Adrenal gland (tissue), 12 donors: ENCODE data around the gene PGAP2. TPM values are rescaled to one million over a fixed set of nuclear protein-coding genes. Genes with fewer than 3 reads are reported as not detected.

Source experiments
- DNase-seq, 7 donors: peaks; one replicate each; pipeline ENCODE4 v3.0.0-alpha.2; 2019 to 2020
- H3K27ac ChIP-seq, 5 donors: fragments of 200-600 bp; sonication (generic) in 4 of 5; 1 replicate in 3 of 5; 2 replicates in 2 of 5; pipeline versions ENCODE4 v1.5.1 to v1.8.0; 2016 to 2020; ENCODE audit warnings: mild to moderate bottlenecking in 1 of 5
- H3K27me3 ChIP-seq: fragments of 200-600 bp; 2 replicates; pipeline ENCODE4 v1.8.0; 2021
- H3K36me3 ChIP-seq, 2 donors: fragments of 200-600 bp; replicated peaks in 1 of 2; 1 replicate in 1 of 2; 2 replicates in 1 of 2; pipeline versions ENCODE4 v1.5.1 to v1.8.0; 2018 to 2022
- H3K4me1 ChIP-seq, 2 donors: fragments of 200-600 bp; replicated peaks in 1 of 2; 1 replicate in 1 of 2; 2 replicates in 1 of 2; pipeline versions ENCODE4 v1.5.1 to v1.8.0; 2018 to 2021
- H3K4me3 ChIP-seq, 4 donors: fragments of 200-600 bp; sonication (generic) in 3 of 4; one replicate each; pipeline ENCODE4 v1.5.1; 2016 to 2018
- H3K9me3 ChIP-seq, 3 donors: fragments of 200-600 bp; sonication (generic) in 1 of 3; replicated peaks in 1 of 3; 1 replicate in 2 of 3; 2 replicates in 1 of 3; pipeline versions ENCODE4 v1.5.1 to v1.8.0; 2016 to 2021
- POLR2A ChIP-seq, 2 donors: fragments of 450-650 bp; IDR thresholded peaks; one replicate each; pipeline ENCODE4 v1.6.1; 2017; ENCODE audit warnings: antibody characterized with exemption in 2 of 2, mild to moderate bottlenecking in 2 of 2, moderate library complexity in 1 of 2
- WGBS, 4 donors: extraction: QIAGEN DNeasy Blood & Tissue Kit in 2 of 4; methylation state at CpG; one replicate each; pipeline versions ENCODE4 v1.1.5 to v1.1.7; 2013 to 2017; 5-methylcytosine and 5-hydroxymethylcytosine counted together
- intact Hi-C, 2 donors: fragments of 100-400 bp; cut with DNase I; formaldehyde crosslinking; loops; one replicate each; pipeline versions ENCODE4 v1.14.1 to v1.15.0; 2022 to 2023
- polyA plus RNA-seq, 3 donors: library from polyadenylated mRNA; stranded (reverse); fragments of 200-250 nt in 2 of 3; fragments of 350-450 nt in 1 of 3; fragmentation: Illumina TruSeq in 1 of 3; extraction: RNeasy Lipid Tissue Mini Kit (QIAGEN cat#74804) in 1 of 3; gene quantifications; one replicate each; pipeline ENCODE4 v1.2.3, GENCODE V29; 2013 to 2014
- total RNA-seq, 9 donors: library from RNA; depleted of rRNA in 4 of 9; stranded (reverse); fragments of >200 nt in 4 of 9; fragments of 120-200 nt in 1 of 9; fragmentation: NEBNext Ultra II Directional in 1 of 9; extraction: Animal tissue kit (Norgen Biotek cat#: 25700) in 1 of 9; gene quantifications; one replicate each; pipeline versions ENCODE4 v1.1.0 to v1.2.4, GENCODE V29; 2013 to 2023
- TF ChIP-seq, protein P1 (sequence below), 6 experiments: fragments of 450-650 bp in 4 of 6; fragments of 200-600 bp in 2 of 6; sonication (generic) in 1 of 6; IDR thresholded peaks; 1 replicate in 5 of 6; 2 replicates in 1 of 6; pipeline versions ENCODE4 v1.5.1 to v1.8.0; 2016 to 2021; ENCODE audit warnings: antibody characterized with exemption in 6 of 6, mild to moderate bottlenecking in 2 of 6, moderate library complexity in 1 of 6
- donor health status: healthy with polysubstance abuse.
- donor health status: Bipolar disorder and iron deficiency.
- donor health status: DM: yes; HTN: yes; CAD: no.
- donor health status: DM: no; HTN: no; CAD: no.
- donor health status: DM: no; HTN: no; CAD: no.
- donor health status: DM: yes; HTN: yes; CAD: no.

PGAP2 gene
- total and polyA plus RNA-seq, 12 donors: 4.6 to 44.0 (median 19.9) TPM

DNA sequence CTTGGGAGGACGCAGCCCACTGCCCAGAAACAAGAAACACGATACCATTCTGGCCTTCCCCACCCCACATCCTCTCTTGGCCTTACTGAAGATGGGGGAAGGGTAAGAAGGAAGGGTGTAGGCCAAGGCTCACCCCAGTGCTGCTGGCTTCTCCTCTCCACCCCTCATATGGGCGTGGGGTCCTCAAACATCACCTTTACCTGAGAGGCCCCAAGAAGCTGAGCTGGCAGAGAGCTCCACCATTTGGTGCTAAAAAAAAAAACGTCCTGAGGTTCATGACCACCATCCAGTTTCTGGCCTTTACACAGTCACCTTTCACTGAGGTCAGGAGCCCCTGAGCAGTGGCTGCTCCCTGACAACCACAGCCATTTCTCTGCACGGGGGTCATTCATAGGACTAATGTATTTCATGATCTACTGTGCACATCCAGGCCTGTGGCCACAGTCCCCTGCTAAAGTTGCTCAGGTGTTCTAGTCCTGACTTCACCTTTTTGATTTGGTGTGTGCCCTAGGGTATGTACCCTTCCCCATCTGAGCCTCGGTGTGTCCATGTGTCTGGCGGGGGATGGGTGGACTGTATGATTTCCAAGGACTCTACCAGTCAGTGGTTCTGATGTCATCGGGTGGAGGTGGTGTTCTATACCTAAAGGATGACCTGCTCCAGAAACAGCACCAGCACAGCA is 17.3 kb downstream of the PGAP2 start:
- no peak for DNase-seq
- H3K9me3 ChIP-seq: no peaks in the 10 kb centered on the region
- intact Hi-C loops: no loop called here
- peaks cover 0 to 19% of the 10 kb centered on the region in 2 donors for H3K36me3 ChIP-seq
- no peak overlapping the region for H3K4me3 ChIP-seq
- TF ChIP-seq, protein P1, sequence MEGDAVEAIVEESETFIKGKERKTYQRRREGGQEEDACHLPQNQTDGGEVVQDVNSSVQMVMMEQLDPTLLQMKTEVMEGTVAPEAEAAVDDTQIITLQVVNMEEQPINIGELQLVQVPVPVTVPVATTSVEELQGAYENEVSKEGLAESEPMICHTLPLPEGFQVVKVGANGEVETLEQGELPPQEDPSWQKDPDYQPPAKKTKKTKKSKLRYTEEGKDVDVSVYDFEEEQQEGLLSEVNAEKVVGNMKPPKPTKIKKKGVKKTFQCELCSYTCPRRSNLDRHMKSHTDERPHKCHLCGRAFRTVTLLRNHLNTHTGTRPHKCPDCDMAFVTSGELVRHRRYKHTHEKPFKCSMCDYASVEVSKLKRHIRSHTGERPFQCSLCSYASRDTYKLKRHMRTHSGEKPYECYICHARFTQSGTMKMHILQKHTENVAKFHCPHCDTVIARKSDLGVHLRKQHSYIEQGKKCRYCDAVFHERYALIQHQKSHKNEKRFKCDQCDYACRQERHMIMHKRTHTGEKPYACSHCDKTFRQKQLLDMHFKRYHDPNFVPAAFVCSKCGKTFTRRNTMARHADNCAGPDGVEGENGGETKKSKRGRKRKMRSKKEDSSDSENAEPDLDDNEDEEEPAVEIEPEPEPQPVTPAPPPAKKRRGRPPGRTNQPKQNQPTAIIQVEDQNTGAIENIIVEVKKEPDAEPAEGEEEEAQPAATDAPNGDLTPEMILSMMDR (IDR thresholded peaks at IDR 0.05): no peak
- TF ChIP-seq POLR2A (IDR thresholded peaks at IDR 0.05): no peak
- 69 to 91% (median 82%) methylated on average over 8 of the region's 8 CpGs for WGBS, 4 donors
- no peaks in the 10 kb centered on the region for H3K27me3 ChIP-seq
- peaks cover 0 to 6% of the 10 kb centered on the region in 2 donors for H3K4me1 ChIP-seq
- H3K27ac ChIP-seq: no peak overlapping the region

DNA sequence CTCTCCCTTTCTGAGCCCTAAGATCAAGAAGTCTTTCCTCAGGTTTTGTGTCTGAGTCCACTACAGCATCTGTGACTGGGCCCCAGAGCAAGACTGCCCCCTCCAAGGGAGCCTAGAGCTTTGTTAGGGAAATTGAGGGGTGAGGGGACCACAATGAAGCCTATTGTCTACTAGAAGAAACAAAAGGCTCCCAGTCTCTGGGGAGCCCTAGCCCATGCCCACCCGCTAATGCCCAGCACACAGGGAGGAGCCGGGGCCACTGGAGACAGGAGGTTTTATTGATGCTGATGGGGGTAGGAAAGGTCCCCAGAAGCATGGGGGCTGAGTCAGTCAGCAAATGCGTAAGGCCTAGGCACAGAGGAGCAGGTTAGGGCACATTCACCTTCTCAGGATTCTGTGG is 18.4 kb downstream of the PGAP2 start:
- intact Hi-C loops: no loop called here
- DNase-seq: no peak
- Histone ChIP-seq H3K4me3 (no peak overlapping the region), H3K27ac (no peak overlapping the region), H3K36me3 (peaks cover 0 to 19% of the 10 kb centered on the region in 2 donors), H3K4me1 (peaks cover 6 to 15% of the 10 kb centered on the region in 2 donors), H3K27me3 (no peaks in the 10 kb centered on the region), H3K9me3 (no peaks in the 10 kb centered on the region)
- no peak for TF ChIP-seq POLR2A (IDR thresholded peaks at IDR 0.05)
- TF ChIP-seq, protein P1 (IDR thresholded peaks at IDR 0.05): no peak
- WGBS, 4 donors: 96 to 100% (median 97%) methylated on average over 3 of the region's 3 CpGs

DNA sequence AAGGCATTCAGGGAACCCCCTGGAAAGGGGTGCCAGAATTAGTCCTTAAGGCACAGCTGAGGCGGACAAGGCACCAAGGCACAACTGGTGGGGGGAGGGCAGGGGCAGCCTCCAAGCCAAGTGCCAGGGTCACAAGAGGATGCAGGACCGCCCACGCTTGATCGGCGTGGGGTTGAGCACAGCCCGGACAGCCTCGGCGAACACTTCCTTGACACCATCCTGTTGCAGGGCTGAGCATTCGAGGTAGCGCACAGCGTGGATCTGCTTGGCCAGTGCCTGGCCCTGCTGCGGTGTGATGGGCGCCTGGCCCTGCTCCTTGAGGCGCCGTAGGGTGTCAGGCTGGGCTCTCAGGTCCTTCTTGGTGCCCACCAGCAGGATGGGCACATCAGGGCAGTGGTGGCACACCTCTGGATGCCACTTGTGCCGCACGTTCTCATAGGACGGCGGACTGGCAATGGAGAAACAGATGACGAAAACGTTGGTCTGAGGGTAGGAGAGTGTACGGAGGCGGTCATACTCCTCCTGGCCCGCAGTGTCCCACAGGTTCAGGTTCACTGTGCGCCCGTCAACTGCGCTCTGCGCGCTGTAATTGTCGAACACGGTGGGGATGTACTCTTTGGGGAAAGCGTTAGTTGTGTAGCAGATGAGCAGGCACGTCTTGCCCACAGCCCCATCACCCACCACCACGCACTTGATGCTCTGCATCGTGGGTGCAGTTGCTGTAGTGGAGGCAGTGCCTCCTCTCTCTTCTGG is 19.2 kb downstream of the PGAP2 start:
- 91 to 97% (median 94%) methylated on average over 15 to 35 of the region's 35 CpGs for WGBS, 4 donors
- intact Hi-C loops: no loop called here
- no peak for TF ChIP-seq POLR2A (IDR thresholded peaks at IDR 0.05)
- TF ChIP-seq, protein P1 (IDR thresholded peaks at IDR 0.05): no peak
- Histone ChIP-seq H3K27ac (no peak overlapping the region), H3K4me3 (no peak overlapping the region), H3K36me3 (peaks cover 0 to 19% of the 10 kb centered on the region in 2 donors), H3K9me3 (no peaks in the 10 kb centered on the region), H3K27me3 (no peaks in the 10 kb centered on the region), H3K4me1 (peaks cover 15 to 24% of the 10 kb centered on the region in 2 donors)
- no peak for DNase-seq

DNA sequence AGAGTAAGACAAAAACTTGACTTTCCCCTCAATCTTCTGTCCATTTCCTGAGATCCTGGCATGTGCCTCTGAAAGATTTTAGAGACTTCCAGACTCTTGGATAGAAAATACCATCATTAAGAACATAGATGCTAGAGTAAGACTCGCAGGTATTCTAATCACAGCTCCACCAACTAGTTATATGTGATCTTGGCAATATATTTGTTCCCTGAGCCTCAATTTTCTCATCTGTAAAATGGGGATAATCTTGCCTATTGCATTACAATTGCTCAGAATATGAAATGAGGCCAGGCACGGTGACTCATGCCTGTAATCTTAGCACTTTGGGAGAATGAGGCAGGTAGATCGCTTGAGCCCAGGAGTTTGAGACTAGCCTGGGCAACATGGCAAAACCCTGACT is 21.7 kb downstream of the PGAP2 start:
- no peaks in the 10 kb centered on the region for H3K9me3 ChIP-seq
- no peak for DNase-seq
- H3K36me3 ChIP-seq: peaks cover 0 to 19% of the 10 kb centered on the region in 2 donors
- intact Hi-C loops: no loop called here
- 92 to 95% (median 94%) methylated on average over 3 of the region's 3 CpGs for WGBS, 4 donors
- H3K27me3 ChIP-seq: no peaks in the 10 kb centered on the region
- TF ChIP-seq POLR2A (IDR thresholded peaks at IDR 0.05): no peak
- TF ChIP-seq, protein P1 (IDR thresholded peaks at IDR 0.05): no peak
- no peak overlapping the region for H3K4me3 ChIP-seq
- no peak overlapping the region for H3K27ac ChIP-seq
- peaks cover 31 to 49% of the 10 kb centered on the region in 2 donors for H3K4me1 ChIP-seq
